ENCODE measurements around the gene GRM4. TPM values are rescaled to one million over a fixed set of nuclear protein-coding genes. Genes with fewer than 3 reads are reported as not detected.

Gene GRM4
- total RNA-seq = under 0.01 TPM in 2 replicates

DNA sequence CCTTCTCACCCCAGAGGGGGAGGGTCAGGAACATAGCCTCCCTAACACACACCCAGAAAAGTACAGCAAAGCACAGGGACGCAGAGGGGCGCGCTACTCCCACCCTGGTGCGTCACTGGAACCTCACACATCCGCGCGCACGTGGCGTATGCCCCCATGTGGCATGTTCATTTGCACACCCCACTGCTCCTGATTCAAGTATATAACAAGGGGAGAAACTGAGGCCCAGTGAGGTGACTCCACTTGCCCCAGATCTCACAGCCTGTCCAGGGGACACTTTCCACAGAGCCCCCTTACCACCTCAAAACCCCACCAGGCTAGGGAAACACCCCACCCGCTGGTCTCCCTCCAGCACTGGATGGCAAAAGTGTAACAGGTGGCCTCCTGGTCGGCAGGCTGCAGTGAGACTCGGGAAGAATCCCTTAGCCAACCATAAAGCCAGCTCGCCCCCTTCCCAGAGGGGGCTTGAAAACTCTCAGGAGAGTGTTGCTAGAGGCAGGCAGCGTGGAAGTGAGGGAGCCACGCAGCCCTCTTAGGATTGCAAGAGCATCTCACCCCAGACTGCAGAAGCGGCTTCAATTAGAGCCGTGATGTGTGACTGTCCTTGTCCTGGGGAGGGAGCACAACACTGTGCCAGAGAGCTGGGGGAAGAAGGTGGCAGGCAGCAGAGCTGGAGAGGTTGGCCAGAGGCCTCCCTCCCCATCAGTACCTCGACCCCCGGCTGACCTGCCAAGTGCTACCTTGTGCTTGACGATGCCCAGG is at the start of gene GRM4:
Gene GRM4 (minus strand): TSS at position 67 of the 762 bp plus-strand sequence. CDS start 12,591 bp downstream, outside the sequence.

Other genes with a start within 250 kb of the GRM4 start
- 59.4 and 64.8 TPM in 2 replicates for gene HMGA1, start 90.8 kb upstream of the GRM4 start, total RNA-seq
- gene SMIM29, start 102.9 kb upstream of the GRM4 start, total RNA-seq = 15.1 and 20.8 TPM in 2 replicates
- gene NUDT3, start 246.6 kb upstream of the GRM4 start, total RNA-seq = 15.7 and 16.4 TPM in 2 replicates

All from smooth muscle cell of bladder (primary cell).